ENCODE results near the gene FBLN2. TPM values are rescaled to one million over a fixed set of nuclear protein-coding genes. Genes with fewer than 3 reads are reported as not detected.

The FBLN2 gene
- polyA plus RNA-seq, 1 donor (not counting 4 experiments of a cell fraction or from before 2014, with no cell fraction given): 0.72 TPM

- Histone ChIP-seq H2AFZ (ENCODE audit: control insufficient read depth, low read length) (no peak overlapping the region), H3K79me2 (ENCODE audit: control insufficient read depth, insufficient read depth, low read length) (no peaks in the 10 kb centered on the region), H3K9me1 (ENCODE audit: control insufficient read depth, extremely low read depth, insufficient read depth, low read length) (peaks cover 2% of the 10 kb centered on the region), H3K4me3 (ENCODE audit: control insufficient read depth in 2 of 3, extremely low read depth in 1 of 3, insufficient read depth in 2 of 3, low read depth in 1 of 3, low read length in 3 of 3) (no peak overlapping the region), H3K27ac (ENCODE audit: control insufficient read depth, insufficient read depth, low read length) (no peak overlapping the region), H3K27me3 (ENCODE audit: control insufficient read depth, extremely low read depth, insufficient read depth, low read length) (no peaks in the 10 kb centered on the region), H4K20me1 (ENCODE audit: control insufficient read depth, extremely low read depth, insufficient read depth, low read length) (no peaks in the 10 kb centered on the region), H3K4me2 (ENCODE audit: control insufficient read depth, extremely low read depth, insufficient read depth, low read depth, low read length) (peak overlapping the region; percentile 39), H3K4me1 (ENCODE audit: control insufficient read depth, extremely low read depth, insufficient read depth, low read length) (peaks cover 28% of the 10 kb centered on the region), H3K9ac (ENCODE audit: control insufficient read depth, extremely low read depth, insufficient read depth, low read length) (peak overlapping the region; percentile 9), H3K9me3 (ENCODE audit: control insufficient read depth, low read depth, low read length) (no peaks in the 10 kb centered on the region), H3K36me3 (ENCODE audit: control insufficient read depth in 2 of 2, extremely low read depth in 1 of 2, insufficient read depth in 2 of 2, low read length in 2 of 2) (no peaks in the 10 kb centered on the region)
- TF ChIP-seq CTCF (optimal IDR thresholded peaks at IDR 0.05 in 1 of 3, IDR thresholded peaks at IDR 0.05 in 1 of 3, conservative IDR thresholded peaks at IDR 0.05 in 1 of 3; ENCODE audit: extremely low read depth in 1 of 3, insufficient read depth in 2 of 3, low read length in 3 of 3) (no peak), EZH2 (IDR thresholded peaks at IDR 0.05; ENCODE audit: low read length) (no peak)
- dilution Hi-C loops (cut with MboI; ENCODE audit: extremely low pct_ligation_motif_present, low sequenced_read_pairs): no loop called here
- DNase-seq (ENCODE audit: low read depth, low spot score): peak; percentile 79
- peak; percentile 90 for FAIRE-seq
Measured at GRCh38 chr3:13544293-13544831, 4.6 kb upstream of the FBLN2 start.

- Histone ChIP-seq H3K27ac (ENCODE audit: control insufficient read depth, insufficient read depth, low read length) (peak overlapping the region; percentile 26), H3K9me3 (ENCODE audit: control insufficient read depth, low read depth, low read length) (no peaks in the 10 kb centered on the region), H3K36me3 (ENCODE audit: control insufficient read depth in 2 of 2, extremely low read depth in 1 of 2, insufficient read depth in 2 of 2, low read length in 2 of 2) (no peaks in the 10 kb centered on the region), H3K79me2 (ENCODE audit: control insufficient read depth, insufficient read depth, low read length) (no peaks in the 10 kb centered on the region), H3K4me3 (ENCODE audit: control insufficient read depth in 2 of 3, extremely low read depth in 1 of 3, insufficient read depth in 2 of 3, low read depth in 1 of 3, low read length in 3 of 3) (no peak overlapping the region), H3K4me2 (ENCODE audit: control insufficient read depth, extremely low read depth, insufficient read depth, low read depth, low read length) (peak overlapping the region; percentile 39), H3K4me1 (ENCODE audit: control insufficient read depth, extremely low read depth, insufficient read depth, low read length) (peaks cover 28% of the 10 kb centered on the region), H3K9me1 (ENCODE audit: control insufficient read depth, extremely low read depth, insufficient read depth, low read length) (peaks cover 2% of the 10 kb centered on the region), H3K9ac (ENCODE audit: control insufficient read depth, extremely low read depth, insufficient read depth, low read length) (peak overlapping the region; percentile 15), H3K27me3 (ENCODE audit: control insufficient read depth, extremely low read depth, insufficient read depth, low read length) (no peaks in the 10 kb centered on the region), H4K20me1 (ENCODE audit: control insufficient read depth, extremely low read depth, insufficient read depth, low read length) (no peaks in the 10 kb centered on the region), H2AFZ (ENCODE audit: control insufficient read depth, low read length) (no peak overlapping the region)
- TF ChIP-seq CTCF (optimal IDR thresholded peaks at IDR 0.05 in 1 of 3, IDR thresholded peaks at IDR 0.05 in 1 of 3, conservative IDR thresholded peaks at IDR 0.05 in 1 of 3; ENCODE audit: extremely low read depth in 1 of 3, insufficient read depth in 2 of 3, low read length in 3 of 3) (no peak), EZH2 (IDR thresholded peaks at IDR 0.05; ENCODE audit: low read length) (no peak)
- dilution Hi-C loops (cut with MboI; ENCODE audit: extremely low pct_ligation_motif_present, low sequenced_read_pairs): no loop called here
- FAIRE-seq (no peak), DNase-seq (ENCODE audit: low read depth, low spot score) (no peak)
Measured at GRCh38 chr3:13544951-13545651, 3.8 kb upstream of the FBLN2 start.

All from keratinocyte (primary cell).